HG02852 (cell line): ENCODE measurements around the gene DDX10.

Experiments
- ATAC-seq: cut with Tn5 transposase; IDR thresholded peaks from one replicate; pipeline ENCODE4 v1.9.1; 2021; ENCODE audit warnings: mild to moderate bottlenecking, moderate library complexity; ENCODE audit not compliant: unreplicated experiment

DDX10 gene

DNA sequence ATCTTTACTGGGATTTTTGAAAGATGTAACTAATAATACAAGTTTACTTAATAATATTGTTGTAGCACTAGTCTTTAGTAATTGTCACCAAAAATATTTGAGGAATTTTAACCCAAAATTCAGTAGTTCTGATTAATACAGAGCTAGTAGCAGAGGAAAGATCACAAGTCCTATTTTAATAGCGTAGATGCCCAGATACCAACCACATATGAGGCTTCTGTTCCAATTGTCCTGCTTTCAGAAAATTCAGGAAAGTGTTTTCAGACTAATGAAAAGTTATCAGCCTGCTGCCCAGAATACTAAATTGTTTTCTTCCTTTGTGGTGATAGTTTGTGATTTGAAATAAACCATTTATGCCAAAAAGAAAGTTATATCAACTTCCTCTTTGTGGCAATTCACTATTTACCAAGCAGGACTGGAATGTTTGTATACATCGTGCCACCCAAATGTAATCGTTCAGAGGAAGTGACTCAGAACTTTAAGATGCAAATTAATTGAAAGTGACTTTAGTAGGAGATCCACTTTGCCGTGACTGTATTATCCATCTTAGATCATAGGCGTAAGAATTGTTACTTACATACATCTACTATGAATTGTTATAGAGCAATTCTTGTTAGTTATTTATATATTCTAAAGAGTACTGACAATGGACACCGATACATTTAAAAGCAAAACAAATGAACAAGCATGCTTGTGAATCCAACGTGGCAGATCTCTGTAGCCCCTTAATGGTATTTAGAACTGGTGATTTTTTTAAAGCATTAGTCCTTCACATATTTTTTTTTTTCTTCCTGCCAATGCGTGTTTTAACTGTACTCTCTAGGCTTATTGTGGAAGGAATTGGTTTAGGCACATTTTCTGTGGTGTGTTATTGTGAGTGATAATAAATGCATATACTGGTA lies 231.0 kb downstream of the DDX10 start:
- ATAC-seq = no peak

DNA sequence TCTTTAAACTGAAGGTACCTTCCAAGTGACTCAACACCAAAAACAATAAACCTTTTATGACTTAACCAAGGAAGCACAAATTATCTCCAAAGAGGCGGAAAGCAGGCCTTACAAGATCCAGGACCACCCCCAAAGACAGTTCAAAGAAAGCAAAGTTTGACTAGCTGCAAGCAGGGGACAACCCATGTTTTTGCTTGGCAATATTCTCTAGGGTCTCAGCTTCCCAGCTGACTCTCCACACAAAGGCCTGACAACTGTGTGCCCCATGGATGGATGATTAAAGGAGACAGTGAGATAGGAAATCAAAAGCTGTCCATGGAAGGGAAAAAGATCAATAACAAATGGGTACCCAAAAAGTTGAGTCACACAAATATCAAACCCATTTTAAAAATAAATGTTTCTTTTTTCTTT lies 232.2 kb downstream of the DDX10 start:
- ATAC-seq = no peak

DNA sequence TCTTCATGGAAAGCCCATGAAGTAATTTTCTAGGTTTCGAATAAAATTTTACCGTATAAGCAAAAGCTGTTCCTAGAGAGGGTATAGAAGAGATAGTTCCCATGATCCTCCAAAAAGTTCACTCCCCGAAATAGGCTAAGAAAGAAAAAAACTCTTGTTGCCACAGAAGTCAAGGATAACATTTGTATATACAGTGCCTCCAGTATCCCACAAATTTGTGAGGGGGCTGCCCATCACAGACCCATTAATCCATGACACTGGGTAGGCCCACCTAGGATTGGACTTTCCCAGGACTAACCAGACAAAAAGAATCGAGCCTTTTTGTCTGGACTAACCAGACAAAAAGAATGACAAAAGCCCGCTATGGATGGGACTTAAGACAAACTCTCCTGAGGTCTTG lies 233.0 kb downstream of the DDX10 start:
- no peak for ATAC-seq

DNA sequence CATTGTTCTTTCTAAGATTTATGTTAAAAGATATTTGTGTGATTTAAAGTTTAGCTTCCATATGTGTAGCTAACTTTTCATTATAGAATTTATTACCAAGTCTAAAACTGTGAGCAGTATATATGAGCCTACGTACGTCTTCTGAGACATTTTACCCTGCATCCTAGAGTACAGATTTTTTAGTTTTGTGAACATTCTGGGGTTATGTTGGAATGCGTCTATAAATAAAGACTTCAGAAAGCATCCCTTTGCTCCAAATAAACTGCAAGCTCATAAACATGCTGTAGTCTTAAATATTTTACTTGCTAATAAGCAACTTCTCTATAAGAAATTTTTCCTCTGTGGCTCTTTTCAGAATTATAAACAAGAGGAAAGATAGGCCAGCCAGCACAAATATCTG lies 236.5 kb downstream of the DDX10 start:
- ATAC-seq = no peak

DNA sequence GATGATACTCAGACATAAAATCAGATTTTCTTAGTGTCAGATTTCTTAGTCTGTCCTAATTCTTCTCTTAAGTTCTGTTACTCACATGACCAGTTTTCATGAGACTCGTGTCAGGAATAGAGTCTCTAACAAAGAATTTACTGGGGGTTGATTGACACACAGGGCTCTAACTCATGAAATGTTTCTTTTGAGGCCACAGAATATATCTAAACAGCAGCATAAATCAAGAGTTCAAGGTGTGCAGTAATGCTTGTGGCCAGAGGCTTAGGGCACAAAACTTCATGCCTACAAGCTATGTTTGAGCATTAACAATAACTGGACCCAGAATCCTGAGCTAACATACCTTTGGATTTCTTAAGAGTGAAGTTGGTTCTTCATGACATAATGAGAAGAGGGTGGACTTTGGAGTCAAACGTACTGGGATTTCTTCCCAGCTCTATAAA lies 237.2 kb downstream of the DDX10 start:
- no peak for ATAC-seq

DNA sequence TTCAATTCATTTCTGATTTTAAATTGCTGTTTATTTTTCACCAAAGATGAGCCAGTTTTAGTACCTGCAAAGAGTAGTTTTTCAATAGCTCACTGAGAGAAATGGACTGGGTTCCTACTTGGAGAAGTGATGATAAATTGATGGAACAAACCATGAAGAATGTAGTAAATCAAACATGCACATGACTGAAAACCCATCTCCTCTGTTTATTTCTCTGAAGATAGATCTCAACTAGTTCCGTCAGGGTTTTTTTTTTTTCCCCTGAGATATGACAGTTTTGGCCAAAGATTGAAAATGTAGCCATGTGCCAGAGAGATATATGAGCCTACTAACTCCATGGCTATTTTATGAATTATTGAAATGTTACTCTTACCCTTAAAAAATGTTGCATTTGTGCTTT lies 239.6 kb downstream of the DDX10 start:
- ATAC-seq = no peak

DNA sequence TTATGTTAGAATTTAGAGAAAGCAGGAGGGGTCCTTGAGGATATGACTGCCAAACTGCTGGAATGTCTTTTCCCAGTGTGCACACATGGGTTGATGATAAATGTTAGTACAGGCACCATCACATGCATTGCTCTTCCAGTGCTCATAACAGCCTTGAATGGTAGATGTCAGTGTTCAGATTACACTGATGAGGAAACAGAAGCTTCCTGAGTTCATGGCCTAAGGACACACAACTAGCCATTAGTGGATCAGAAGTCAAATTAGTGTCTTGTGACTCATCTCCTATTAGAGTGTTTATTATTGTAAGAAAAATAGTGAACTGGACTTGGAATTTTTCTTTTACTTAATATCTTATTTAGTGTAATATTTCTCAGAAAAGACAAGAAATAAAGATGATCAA lies 241.5 kb downstream of the DDX10 start:
- ATAC-seq = no peak

DNA sequence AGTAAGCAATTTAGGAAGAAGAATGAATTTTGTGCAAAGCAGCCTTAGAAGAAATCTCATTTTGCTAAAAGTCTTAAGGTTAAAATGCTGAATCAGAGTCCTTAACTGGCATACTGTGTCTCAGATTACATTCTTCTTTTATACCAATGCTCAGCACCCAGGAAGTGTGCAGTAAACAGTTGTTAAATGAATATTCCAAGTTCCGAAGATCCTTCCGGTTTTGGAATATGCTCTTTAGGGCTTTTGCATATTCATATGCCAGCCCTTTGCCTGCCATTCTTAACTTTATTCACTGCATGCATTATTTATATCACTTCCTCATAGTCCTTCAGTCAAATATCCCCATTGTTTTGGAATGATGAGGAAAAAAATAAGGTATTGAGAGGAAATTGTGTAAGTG lies 242.0 kb downstream of the DDX10 start:
- no peak for ATAC-seq

DNA sequence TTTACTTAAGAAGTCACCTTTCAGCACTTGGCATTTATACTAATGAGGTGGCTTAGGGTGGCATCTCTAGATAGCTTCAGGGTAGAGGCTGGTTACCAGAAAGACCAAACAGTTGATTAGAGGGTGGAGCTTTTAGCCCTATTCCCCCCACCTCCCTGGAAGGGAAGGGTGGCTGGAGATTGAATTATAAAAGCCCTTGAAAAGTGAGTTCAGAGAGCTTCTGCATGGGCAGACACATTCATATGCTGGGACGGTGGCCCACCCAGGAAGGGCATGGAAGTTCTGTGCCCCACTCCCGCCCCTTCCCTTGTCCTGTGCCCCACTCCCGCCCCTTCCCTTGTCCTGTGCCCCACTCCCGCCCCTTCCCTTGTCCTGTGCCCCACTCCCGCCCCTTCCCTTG lies 244.2 kb downstream of the DDX10 start:
- ATAC-seq = no peak

DNA sequence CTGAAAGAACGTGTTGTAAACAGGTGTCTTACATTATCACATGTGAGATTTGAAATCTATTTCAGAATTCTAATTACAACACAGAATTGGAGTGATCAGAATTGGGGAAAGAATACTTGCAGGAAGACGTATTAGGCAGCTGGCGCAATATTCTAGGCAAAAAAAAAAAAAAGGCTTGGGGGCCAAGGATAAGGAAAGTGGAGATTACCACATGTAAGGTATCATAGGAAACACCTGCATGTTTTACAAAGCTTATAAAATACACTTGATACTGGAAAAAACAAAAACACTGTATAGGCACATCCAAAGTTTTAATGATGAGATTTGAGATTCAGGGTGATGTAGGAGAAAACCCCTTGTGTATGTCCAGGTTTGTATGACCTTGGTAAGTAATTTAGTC lies 245.1 kb downstream of the DDX10 start:
- no peak for ATAC-seq

DNA sequence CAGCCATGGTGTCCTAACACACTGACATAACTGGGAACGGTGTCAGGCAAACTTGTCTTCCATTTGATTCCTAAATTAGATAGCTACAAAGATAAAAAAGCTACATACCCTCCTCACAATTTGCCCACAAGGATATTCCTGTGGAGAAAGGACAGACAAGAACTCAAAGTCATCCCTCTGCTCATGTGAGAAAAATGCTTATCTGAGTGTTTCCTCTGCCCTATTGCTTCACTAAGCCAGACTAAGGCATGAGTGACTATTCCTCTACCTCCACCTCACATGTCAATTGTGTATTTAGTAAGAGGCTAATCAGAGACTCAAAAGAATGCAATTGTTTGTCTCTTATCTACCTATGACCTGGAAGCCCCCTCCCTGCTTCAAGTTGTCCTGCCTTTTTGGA lies 247.7 kb downstream of the DDX10 start:
- ATAC-seq = no peak

DNA sequence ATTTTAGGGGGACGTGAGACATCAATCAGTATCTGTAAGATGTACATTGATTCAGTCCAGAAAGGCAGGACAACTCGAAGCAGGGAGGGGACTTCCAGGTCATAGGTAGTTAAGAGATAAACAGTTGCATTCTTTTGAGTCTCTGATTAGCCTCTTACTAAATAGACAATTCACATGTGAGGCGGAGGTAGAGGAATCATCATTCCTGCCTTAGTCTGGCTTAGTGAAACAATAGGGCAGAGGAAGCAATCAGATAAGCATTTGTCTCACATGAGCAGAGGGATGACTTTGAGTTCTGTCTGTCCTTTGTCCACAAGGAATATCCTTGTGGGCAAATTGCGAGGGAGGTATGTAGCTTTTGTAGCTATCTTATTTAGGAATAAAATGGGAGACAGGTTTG lies 248.3 kb downstream of the DDX10 start:
- no peak for ATAC-seq

DNA sequence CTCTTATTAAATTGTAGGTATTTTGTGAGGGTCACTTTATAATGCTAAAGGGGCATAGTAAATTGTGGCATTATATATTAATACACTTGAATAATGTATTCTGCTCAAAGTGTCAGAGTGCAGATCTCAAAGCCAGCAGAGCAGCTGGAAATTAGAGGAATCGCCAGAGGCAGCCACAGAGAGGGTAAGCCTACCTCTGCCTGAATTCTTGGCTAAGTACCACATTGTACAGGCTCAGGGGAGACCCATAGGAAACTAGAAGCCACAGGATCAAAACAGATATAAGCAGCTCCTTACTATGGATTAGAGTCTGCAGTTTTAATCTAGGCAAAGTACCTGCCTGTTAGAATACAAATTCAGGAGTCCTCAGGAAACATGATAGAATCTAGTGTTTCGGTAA lies 249.3 kb downstream of the DDX10 start:
- no peak for ATAC-seq

DNA sequence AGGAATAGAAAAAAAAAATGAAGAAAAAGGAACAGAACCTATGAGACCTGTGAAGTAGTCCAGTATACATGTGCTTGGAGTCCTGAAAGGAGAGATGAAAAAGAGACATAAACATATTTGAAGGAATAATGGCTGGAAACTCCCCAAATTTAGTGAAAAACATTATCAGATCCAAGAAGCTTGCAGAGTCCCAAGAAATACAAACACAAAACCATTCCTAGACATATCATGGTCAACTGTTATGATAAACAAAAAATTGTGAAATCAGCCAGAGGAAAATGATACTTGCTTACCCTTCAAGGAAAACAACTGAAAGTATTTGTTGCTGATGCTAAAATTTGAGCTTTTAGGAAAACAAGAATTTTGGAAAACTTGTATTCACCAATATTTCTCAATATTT lies 250.1 kb downstream of the DDX10 start:
- ATAC-seq = no peak

DNA sequence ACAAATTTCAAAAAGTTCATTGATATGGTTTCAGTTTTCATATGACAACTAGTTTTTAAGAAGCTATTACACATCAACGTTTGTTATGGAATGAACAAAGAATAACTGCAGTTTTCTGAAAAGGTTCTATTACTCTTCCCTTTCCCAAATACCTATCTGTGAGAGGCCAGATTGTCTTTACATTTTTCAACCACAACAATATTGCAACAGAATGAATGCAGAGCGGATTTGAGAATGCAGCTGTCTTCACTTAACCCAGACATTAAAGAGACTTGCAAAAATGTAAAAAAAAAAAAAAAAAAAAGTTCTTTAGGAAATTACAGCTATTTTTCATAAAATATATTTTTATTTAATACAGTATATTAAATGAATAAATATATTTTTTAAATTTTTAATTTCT lies 250.8 kb downstream of the DDX10 start:
- ATAC-seq = no peak

DNA sequence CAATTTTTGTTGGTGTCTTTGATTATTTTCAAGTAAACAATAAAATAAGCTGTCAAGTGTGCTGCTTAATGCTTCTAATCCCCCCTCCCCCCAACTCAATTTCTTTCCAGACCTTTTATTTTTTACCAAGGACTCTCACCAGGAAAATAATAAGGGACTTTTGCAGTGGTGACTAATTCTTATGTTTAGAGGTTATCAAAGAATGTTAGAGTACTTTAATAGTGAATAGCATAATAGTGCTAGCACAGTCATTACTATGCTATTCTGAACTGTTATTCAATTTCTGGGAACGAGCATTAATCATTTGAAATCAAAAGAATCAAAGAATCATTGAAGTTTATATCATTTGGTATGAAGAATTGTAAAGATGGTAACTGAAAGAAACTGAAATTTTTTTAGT lies 251.4 kb downstream of the DDX10 start:
- no peak for ATAC-seq

DNA sequence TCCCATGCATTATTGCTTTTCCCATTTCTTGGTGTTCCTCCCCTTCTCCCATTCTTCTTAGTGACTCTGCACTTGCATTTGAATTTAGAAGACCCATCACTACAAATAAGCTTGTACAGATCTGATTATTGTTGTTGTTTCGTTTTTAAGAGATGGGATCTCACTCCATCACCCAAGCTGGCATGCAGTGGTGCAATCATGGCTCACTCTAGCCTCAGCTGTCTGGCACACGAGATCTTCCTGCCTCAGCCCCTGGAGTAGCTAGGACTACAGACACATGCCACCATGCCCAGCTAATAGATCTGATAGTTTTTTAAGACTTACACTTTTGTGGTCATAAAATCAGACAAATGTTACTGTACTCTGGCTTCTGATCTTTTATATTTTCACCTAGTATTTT lies 252.1 kb downstream of the DDX10 start:
- ATAC-seq = no peak

DNA sequence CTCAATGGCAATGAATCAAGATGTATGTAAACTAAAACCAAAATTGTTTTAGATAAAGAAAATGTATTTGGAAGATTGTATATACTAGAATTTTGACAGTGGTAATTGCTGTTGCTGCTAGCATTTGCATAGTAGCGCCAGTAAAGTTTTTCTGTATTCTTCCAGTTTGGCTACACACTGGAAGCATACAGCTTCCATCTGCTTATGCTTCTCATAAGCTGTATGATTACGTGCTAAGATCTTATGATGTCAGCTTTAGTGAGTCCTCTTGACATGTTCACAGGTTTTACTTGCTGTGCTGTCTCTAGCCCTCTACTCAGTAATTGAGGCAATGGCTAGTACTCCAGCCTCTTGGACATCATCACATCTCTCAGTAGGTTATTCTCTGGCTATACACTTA lies 256.3 kb downstream of the DDX10 start:
- no peak for ATAC-seq

DNA sequence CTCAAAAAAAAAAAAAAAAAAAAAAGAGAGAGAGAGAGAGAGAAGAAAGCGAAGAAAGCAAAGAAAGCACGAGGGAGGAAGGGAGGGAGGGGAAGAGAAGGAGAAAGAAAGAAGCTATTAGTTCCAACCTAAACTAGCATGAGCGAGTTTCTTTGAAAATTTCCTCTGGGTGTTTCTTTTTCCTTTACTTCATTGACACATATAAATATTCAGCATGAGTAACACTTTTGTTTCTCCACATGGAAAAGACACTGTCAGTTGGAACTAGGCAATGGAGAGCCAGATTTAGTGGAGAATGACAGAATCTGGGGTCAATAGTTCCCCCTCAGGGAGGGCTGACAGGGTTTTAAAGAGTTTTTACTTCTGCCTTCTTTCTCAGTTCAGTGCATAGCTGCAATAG lies 257.4 kb downstream of the DDX10 start:
- no peak for ATAC-seq

DNA sequence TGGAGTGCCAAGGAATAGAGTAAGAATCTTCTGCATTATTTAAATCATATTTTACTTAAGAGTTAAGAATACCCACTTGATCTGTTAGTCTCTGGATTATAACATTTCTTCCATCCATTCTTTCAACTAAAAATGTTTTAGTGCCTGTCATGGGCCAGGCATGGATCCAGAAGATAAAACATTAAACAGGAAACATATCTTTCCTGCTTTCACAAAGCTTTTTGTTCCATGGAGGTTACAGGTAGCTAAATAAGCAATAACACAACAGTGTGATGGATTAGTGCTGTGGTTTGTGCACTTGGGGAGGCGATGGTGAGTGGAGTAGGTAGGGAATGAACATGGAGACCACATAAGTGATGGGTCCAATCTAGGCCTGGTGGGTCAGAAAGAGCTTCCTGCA lies 258.5 kb downstream of the DDX10 start:
- ATAC-seq = no peak

DNA sequence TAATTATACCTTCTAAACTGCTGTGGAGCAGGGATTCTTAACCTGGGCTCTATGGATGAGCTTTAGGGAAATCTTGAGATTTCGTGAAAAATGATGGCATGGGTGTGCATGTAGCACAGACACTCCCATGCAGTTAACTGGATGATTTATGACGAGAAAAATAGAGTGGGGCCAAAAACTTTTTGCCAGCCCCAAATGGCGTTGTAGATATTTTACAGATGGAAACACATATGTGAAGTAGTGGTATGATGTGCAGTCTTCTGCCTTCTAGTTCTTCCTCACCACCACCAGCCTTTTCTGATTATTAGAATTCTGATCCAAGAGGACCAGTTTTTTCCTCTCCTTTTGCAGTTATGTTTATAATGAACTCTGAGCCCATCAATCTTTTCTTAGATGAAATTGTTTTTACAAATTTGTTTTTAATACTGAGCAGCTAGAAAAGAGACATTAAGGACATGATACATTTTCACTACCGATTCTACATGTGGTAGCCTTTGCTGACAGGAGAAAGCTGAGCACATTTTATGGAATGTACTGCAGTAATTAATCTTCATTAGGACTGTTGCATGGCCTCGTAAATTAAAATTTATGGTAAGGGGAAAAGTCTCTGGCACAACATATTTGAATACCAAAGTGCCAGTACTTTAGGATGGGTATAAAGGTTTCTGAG lies 261.4 kb downstream of the DDX10 start:
- no peak for ATAC-seq

DNA sequence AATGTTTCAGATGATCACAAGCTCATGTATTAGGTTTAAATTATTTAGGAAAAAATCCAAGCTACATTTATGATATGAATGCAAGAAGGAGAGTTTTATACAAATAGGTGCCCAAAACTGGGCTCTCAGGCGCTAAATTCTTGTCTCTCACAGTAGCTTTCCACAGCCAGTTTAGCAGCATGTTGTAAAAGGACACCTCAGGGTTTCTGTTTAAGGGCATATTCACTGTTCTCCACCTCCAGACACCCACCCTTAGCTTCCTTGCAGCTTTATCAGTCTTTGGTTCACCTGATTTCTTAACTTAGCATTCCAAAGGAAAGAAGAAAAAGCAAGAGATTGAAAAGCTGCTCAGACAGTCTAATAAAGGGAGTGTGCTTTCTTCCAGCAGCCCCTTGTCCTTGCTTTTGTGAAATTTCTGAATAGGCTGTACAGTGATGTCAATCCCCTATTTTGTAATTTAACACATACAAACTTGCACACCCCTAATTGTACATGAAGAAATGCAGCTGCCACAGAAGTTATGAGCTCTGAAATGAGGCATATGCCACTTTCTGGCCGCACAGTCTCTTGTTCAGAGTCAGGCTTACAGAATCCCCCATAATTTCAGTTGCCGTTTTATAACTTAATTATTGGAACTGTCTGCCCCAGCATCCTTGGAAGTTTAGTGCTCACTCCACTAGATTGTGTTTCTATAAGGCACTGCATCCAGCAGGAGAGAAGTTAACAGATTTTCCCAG lies 262.1 kb downstream of the DDX10 start:
- ATAC-seq = no peak
